Occipital lobe (tissue), 2 donors: Measurements from ENCODE around the gene EDEM3. TPM values are rescaled to one million over a fixed set of nuclear protein-coding genes. Genes with fewer than 3 reads are reported as not detected.

Experiments used
- DNase-seq: peaks from one replicate; lab custom pipeline; 2025; lab: John Stamatoyannopoulos, UW
- total RNA-seq: library from RNA; depleted of rRNA; stranded (reverse); fragments of >200 nt; gene quantifications from one replicate; pipeline ENCODE4 v1.2.3, GENCODE V29; 2014

The EDEM3 gene
- total RNA-seq, 1 donor from 2014 or later: 82.8 TPM

DNA sequence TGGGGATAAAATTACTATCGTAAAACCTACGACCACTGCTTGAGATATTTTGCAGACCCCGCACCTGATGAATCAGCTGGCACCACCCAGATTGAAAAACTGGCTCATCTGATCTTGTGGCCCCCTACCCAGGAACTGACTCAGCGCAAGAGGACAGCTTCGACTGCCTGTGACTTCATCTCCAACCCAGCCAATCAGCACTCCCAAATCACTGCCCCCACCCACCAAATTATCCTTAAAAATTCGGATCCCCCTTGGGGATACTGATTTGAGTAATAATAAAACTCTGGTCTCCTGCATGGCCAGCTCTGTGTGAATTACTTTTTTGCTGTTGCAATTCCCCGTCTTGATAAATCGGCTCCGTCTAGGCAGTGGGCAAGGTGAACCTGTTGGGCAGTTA lies 81.4 kb downstream of the EDEM3 start:
- DNase-seq: no peak

- peak; percentile 30 for DNase-seq
Observed at GRCh38 chr1:184672013-184672726, 82.5 kb downstream of the EDEM3 start.

GRCh38 chr1:184669391-184669790 lies 85.3 kb downstream of the EDEM3 start:
- DNase-seq: no peak

- DNase-seq: no peak
Observed at GRCh38 chr1:184665360-184665759, 89.3 kb downstream of the EDEM3 start.

DNA sequence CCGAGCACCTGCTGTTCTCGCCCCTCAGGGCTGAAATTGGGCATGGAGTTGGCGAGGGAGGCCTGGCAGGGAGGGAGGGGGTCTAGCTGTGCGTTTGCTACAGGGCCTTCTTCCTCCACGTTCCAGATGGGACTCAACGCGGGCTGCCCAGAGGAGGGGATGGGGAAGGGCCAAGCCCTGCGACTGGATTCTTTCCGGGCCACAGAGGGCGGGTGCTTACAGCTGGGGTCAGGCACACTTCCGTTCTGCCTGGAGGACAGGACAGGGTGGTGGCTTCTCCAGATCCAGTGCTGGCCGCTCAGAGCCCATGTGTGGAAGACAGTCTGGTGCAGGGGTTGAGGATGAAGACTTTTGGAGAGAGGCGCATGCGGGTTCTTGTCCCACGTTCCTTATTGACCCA lies 90.0 kb downstream of the EDEM3 start:
- DNase-seq: no peak

DNA sequence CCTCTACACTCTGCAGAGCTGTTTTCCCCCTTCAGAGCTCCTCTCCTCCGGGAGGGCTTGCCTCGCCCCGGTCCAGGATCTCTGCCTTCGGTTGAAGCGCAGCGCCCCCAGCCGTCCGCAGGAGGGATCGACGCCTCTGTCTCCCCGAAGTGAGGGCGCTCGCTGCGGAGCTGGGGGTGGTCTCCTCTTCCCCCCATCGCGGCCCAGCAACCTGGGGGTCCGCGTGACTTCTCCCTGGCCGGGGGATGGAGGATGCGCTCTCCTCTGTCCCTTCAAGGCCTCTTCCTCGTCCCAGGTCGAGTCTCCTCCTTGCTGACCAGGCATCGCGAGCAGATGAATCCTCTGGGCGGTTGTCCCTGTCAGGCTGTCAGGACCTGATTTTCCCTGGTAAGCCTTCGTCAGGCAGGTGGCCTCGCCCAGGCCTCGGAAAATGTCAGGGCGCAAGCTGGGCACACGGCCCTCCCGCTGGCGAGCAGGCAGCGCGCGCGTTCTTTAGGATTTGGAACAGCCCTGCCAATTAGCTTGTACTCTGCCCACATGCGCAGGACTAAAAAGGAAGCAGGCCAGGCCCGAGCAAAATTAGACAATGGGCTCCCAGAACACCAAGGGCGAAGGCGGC lies 90.5 kb downstream of the EDEM3 start:
- peak; percentile 78 for DNase-seq

DNA sequence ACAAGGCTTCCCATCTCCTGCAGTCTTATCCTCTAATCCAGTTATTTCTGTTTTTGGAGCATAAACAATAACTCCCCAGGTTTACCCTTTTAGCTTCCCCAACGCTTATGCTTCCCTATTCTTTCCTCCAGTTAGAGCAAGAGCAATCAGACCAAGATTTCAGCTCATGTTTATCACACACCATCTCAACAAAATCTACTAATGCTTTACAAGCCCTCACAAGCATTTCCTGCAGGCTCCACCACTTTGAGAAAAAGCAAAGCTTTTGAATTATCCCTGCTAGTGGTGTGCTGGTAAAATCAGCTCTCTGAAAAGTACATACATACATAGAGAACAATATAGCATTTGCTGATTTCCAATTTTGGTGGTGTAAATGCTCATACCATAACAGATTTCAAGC lies 92.9 kb downstream of the EDEM3 start:
- no peak for DNase-seq

GRCh38 chr1:184660462-184661191 lies 94.0 kb downstream of the EDEM3 start:
- DNase-seq: no peak

DNA sequence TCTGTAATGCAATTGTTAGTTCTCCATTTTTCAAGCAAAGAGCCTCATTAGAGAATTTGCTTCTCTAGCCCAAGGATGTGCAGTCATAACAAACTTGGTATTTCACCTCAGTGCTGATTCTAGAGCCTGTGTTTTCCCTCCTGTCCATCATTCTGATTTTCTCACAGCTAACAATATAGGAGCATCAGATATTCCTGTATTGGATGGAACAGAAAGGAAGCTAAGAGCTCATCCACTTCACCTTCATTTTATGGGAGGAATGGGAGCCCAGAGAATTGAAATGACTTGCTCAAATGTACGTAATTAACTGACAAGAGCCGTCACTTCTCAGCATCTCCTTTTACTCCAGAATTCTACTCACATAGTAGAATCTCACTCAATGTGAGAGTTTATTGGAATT lies 96.6 kb downstream of the EDEM3 start:
- no peak for DNase-seq

GRCh38 chr1:184656221-184656620 lies 98.4 kb downstream of the EDEM3 start:
- no peak for DNase-seq

DNA sequence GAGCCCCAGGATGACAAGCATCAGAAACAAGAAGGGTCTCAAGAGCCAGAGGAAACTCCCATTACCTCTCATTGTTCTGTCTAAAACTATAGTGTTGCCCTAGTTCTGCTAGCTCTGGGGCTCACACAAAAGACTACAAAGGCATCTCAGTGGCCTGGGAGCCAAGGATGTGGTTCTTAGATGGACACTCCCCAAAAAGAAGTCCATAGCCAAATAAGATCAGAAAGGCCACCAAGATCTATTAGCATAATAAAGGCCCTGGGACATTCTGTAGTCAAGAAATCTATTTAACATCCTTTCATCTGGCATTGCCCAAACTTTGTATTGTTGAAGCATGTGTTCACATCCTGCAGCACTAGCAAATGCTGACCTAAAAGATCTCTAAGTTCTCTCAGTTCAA lies 99.5 kb downstream of the EDEM3 start:
- no peak for DNase-seq

GRCh38 chr1:184650177-184650866 lies 104.3 kb downstream of the EDEM3 start:
- no peak for DNase-seq

DNA sequence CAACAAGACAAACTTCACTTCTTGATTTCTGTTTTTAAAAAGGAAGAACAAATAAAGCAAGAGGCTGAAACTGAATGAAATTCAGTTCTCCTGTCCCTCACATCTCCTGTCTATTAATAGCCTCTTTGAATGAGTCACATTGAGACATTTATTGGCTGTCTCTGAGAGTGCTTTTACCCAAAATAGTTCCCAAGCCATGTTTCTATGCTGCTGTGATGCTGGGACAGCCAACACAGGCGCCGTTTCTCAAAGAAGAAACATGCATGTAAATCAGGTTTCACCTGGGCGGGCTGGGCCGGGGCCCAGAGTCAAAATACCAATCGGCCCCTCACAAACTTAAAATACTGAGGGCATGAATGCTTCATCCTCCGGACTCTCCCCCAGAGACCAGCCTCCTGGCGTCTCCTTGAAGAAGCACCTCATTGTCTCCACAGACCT lies 105.2 kb downstream of the EDEM3 start:
- no peak for DNase-seq

DNA sequence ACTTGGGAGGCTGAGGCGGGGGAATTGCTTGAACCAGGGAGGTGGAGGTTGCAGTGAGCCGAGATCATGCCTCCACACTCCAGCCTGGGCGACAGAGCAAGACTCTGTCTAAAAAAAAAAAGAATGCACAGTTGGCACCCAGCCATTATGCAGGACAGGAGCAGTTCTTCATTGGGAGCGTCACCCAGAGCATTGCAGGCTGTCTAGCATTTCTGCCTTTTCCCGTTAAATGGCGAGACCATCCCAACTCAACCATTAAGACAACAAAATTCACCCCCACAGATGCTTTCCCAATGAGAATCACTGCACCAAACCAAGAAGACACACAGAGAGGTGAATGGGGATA lies 105.8 kb downstream of the EDEM3 start:
- no peak for DNase-seq

DNA sequence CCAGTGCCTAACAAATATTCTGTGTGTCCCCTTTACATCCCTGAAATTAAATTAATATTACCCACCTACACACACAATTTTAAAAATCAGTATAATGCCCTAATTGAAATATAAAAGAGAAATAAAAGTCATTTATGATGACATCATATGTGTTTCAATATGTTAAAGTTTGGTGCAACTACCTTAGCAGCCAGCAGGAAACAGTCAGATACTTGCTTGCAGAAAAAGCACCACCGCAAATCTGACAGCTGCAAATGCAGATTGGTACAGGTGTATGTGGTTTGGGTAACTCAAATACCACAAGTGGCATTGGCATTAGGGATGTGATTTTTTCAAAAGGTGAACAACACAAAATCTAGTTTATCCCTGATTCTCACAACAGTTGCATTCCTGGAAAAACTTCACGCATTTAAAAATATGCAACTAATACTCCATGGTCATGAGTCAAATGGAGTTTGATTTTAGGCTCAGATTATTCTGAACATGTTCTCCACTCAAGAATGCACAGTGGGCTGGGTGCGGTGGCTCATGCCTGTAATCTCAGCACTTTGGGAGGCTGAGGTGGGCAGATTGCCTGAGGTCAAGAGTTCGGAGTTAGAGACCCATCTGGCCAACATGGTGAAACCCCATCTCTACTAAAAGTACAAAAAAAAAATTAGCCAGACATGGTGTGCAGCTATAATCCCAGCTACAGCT lies 106.3 kb downstream of the EDEM3 start:
- no peak for DNase-seq

DNA sequence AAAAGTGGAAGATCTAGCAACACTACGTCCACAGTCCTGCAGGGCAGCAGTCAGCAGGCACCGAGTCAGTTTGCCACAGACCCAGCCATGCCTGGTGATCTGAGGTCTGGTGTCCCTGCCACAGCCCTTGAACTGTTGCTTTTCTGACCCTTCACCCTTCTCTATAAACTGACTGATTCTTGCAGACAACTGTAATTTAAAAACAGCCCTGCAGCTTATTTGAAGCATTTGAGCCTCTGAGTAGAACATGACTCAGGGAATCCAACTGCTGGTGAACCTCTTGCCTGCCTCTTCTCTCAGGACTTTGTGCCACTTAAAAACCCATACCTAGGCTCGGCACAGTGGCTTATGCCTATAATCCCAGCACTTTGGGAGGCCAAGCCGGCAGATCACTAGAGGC lies 107.2 kb downstream of the EDEM3 start:
- no peak for DNase-seq

DNA sequence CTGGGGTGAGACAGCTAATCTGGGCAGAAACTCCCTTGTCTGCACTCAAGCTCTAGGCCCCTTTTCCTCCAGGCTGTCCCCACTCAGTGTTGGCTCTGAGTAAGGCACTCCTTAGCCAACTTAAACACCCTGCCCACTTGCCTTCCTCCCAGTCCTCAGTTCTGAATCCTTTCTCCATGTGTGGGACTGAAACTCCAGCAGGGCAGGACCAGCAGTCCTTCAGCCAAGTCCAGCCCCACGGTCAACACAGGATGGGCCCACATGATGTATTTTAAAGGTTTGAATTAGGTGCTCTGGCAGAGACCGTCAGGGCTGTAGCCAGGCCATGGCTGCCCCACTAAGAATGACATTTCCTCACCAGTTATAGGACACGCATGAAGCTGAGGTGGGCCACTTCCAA lies 107.8 kb downstream of the EDEM3 start:
- no peak for DNase-seq

DNA sequence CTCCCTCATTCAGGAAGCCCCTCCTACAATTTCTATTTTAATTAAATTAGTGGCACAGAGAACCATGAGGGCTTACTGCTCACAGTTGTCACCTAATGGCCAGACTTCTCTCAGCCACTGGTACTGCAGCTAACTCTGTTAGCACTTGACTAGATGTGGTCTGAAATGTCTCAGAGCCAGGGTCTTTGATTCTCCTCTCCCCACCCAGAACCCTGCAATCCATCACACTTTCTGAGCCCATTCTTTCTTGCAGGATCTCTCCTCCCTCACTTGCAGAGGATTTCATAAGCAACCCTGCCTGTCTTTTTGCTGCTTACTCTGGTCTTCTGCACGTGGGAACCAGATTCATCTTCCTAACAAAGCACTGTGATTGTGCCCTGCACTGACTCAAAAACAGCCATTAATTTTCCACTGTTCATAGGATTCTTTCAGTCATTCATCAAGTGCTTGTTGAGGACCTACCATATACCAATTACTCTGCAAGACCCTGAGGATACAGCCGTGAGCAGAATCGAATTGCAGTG lies 108.4 kb downstream of the EDEM3 start:
- DNase-seq: no peak

- DNase-seq: no peak
Observed at GRCh38 chr1:184644771-184645170, 109.9 kb downstream of the EDEM3 start.

DNA sequence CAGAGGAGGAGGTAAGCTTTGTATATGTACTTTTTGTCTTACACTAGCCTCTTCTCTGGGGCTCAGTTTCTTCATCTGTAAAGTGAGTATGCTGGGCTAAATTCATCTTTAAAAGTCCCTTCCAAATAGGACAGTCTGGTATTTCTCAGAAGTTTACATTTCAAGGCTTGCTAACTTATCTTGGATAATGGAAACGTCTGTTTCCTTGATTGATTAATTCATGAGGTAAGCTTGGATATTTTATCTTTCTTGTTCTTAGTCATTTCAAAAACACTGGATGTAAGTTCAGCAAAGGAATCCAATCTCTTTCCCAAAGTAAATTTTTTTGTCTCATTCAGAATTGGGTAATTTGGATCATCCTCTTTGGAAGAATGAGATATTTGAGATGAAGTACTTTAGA lies 111.0 kb downstream of the EDEM3 start:
- no peak for DNase-seq

- DNase-seq: no peak
Observed at GRCh38 chr1:184641894-184642293, 112.8 kb downstream of the EDEM3 start.
